ENCODE data around the gene GNL3. TPM values are rescaled to one million over a fixed set of nuclear protein-coding genes. Genes with fewer than 3 reads are reported as not detected.
A peak's percentile ranks its signal among the peaks of the same experiment; 100 is the strongest.

GNL3 gene
- total and polyA plus RNA-seq, 5 donors from 2014 or later: 42.4 to 75.7 (median 60.2) TPM

DNA sequence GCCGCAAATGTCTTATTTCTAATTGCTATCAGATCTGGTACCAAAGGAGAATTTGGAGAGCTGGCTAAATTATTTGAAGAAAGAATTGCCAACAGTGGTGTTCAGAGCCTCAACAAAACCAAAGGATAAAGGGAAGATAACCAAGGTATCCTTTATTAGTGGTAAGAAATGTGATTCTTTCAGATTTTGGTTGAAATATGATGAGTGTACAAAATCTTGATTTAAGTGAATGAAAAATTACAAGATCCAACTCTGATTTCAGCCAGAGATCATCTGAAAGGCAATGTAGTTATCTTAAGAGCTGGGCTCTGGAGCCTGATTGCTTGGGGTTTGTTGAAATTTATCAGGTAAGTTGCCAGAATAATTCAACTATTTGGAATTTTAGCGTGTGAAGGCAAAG is 4.7 kb downstream of the GNL3 start:
- Mint-ChIP-seq H3K4me3 (peak overlapping the region in 2 of 4 donors; percentile 32 to 40), H3K9me3 (no peaks in the 10 kb centered on the region), H3K27me3 (no peaks in the 10 kb centered on the region), H3K4me1 (peaks cover 0 to 37% (median 26%) of the 10 kb centered on the region in 4 donors), H3K36me3 (peaks cover 47% of the 10 kb centered on the region), H3K27ac (no peak overlapping the region)
- no peak overlapping the region for H3K27ac ChIP-seq (ENCODE audit: insufficient read depth, low read length, poor library complexity, severe bottlenecking)
- no peaks in the 10 kb centered on the region for H3K9me3 ChIP-seq (ENCODE audit: control insufficient read depth in 2 of 2, low read length in 2 of 2)
- no peak overlapping the region for H3K4me3 ChIP-seq (ENCODE audit: low read depth, low read length)
- H3K27me3 ChIP-seq (ENCODE audit: control insufficient read depth, insufficient read depth, low read length): no peaks in the 10 kb centered on the region
- no peak for ATAC-seq (ENCODE audit: low read depth in 2 of 2)
- no peak for DNase-seq
- peaks cover 12% of the 10 kb centered on the region for H3K4me1 ChIP-seq (ENCODE audit: control insufficient read depth, insufficient read depth, low read length, poor library complexity, severe bottlenecking)
- H3K36me3 ChIP-seq (ENCODE audit: control insufficient read depth, insufficient read depth, low read length): peaks cover 82% of the 10 kb centered on the region

DNA sequence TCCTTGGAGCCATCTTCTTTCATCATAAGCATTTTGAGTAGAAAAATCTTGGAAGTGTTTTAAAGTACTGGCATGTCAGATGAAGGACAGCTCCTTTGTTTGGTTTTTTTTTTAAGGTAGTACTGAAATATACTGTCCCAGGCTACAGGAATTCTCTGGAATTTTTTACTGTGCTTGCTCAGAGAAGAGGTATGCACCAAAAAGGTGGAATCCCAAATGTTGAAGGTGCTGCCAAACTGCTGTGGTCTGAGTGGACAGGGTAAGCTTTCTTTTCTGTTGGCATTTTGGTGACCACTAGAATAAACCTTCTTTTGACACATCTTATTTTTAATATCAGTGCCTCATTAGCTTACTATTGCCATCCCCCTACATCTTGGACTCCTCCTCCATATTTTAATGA is 7.2 kb downstream of the GNL3 start:
- ATAC-seq (ENCODE audit: low read depth in 2 of 2): no peak
- no peaks in the 10 kb centered on the region for H3K4me1 ChIP-seq (ENCODE audit: control insufficient read depth, insufficient read depth, low read length, poor library complexity, severe bottlenecking)
- Mint-ChIP-seq H3K4me3 (no peak overlapping the region), H3K27ac (peak overlapping the region in 2 of 3 donors; percentile 67 to 69), H3K36me3 (peaks cover 40% of the 10 kb centered on the region), H3K27me3 (no peaks in the 10 kb centered on the region), H3K4me1 (peaks cover 0 to 22% (median 16%) of the 10 kb centered on the region in 4 donors), H3K9me3 (no peaks in the 10 kb centered on the region)
- peaks cover 96% of the 10 kb centered on the region for H3K36me3 ChIP-seq (ENCODE audit: control insufficient read depth, insufficient read depth, low read length)
- no peaks in the 10 kb centered on the region for H3K27me3 ChIP-seq (ENCODE audit: control insufficient read depth, insufficient read depth, low read length)
- DNase-seq: no peak
- no peaks in the 10 kb centered on the region for H3K9me3 ChIP-seq (ENCODE audit: control insufficient read depth in 2 of 2, low read length in 2 of 2)
- H3K4me3 ChIP-seq (ENCODE audit: low read depth, low read length): no peak overlapping the region
- H3K27ac ChIP-seq (ENCODE audit: insufficient read depth, low read length, poor library complexity, severe bottlenecking): no peak overlapping the region

DNA sequence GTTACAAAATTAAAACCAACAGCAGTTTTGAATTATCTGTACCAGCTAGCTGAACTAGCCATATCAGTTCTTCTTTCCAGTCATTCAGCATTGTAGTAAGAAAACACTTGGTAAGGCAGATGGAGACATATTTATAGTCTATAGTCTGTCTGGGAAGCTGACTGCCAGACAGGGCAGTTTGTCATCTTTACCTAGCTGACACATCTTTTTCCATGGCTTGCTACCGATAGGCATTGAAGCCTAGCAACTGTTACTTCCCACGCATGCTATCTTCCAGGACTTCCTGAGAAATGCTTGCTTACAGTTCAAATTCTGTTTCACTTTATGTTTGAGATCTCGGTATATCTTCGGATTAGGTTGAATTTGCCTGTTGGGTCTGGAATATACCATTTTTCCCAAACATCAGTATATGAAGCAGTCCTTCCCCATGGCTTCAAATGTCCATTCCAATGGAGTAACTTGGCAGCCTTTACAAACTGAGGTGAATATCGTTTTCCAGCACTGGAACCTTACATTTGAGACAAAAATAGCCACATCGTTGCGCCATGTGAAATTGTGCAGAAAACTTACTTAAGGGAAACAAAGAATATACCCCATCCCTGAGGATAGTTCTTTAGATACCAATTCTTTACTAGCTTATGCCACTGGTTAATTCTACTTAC is 8.8 kb downstream of the GNL3 start:
- no peak overlapping the region for H3K4me3 ChIP-seq (ENCODE audit: low read depth, low read length)
- no peaks in the 10 kb centered on the region for H3K27me3 ChIP-seq (ENCODE audit: control insufficient read depth, insufficient read depth, low read length)
- H3K4me3 Mint-ChIP-seq: no peak overlapping the region
- no peak for ATAC-seq (ENCODE audit: low read depth in 2 of 2)
- H3K27ac Mint-ChIP-seq: no peak overlapping the region
- no peaks in the 10 kb centered on the region for H3K27me3 Mint-ChIP-seq
- peaks cover 27% of the 10 kb centered on the region for H3K36me3 Mint-ChIP-seq
- H3K4me1 ChIP-seq (ENCODE audit: control insufficient read depth, insufficient read depth, low read length, poor library complexity, severe bottlenecking): no peaks in the 10 kb centered on the region
- H3K9me3 Mint-ChIP-seq: no peaks in the 10 kb centered on the region
- H3K9me3 ChIP-seq (ENCODE audit: control insufficient read depth in 2 of 2, low read length in 2 of 2): no peaks in the 10 kb centered on the region
- peaks cover 0 to 18% (median 8%) of the 10 kb centered on the region in 4 donors for H3K4me1 Mint-ChIP-seq
- H3K36me3 ChIP-seq (ENCODE audit: control insufficient read depth, insufficient read depth, low read length): peaks cover 85% of the 10 kb centered on the region
- H3K27ac ChIP-seq (ENCODE audit: insufficient read depth, low read length, poor library complexity, severe bottlenecking): no peak overlapping the region
- DNase-seq: no peak

DNA sequence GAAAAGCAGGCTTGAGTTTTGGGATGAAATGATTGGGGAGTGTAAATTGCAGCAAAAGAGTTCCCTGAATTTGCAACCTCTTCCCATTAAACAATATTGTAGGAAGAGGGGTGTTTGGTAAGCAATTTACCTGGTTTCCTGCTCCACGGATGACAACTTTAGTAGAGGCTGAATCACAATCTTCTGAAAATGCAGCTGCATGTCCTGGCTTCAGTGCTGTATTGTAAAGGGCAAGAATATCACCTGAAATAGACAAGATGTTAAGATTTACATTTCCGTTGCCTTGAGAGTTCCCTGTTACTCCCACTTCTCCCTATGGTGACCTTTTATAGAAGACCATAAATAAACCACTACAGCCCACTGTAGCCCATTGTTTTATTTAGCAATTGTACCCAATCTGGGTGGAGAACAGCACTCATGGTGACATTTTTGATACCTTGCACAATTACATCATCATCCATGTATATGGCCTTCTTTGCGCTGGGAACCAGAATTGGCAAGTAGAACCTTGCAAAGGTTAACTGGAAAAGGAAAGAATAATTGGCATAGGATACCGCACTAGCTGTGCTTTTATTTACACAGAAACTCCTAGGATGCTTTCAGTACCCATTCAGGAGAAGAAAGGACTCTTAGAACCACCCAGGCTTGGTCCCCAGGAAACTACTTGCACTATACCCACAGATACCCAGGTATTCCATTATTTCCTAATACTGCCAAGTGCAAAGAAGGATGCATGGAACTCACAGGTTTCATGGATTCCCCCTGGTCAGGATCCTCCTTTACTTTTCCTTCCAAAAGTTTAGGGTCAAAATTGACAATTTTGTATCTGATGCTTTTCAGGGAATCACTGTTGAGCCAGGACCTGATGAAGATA is 10.2 kb downstream of the GNL3 start:
- Mint-ChIP-seq H3K27me3 (no peaks in the 10 kb centered on the region), H3K4me1 (peaks cover 0 to 13% (median 3%) of the 10 kb centered on the region in 4 donors), H3K9me3 (no peaks in the 10 kb centered on the region), H3K27ac (peak overlapping the region in 1 of 3 donors; percentile 20), H3K4me3 (no peak overlapping the region), H3K36me3 (peaks cover 22% of the 10 kb centered on the region)
- peak overlapping the region; percentile 9 for H3K27ac ChIP-seq (ENCODE audit: insufficient read depth, low read length, poor library complexity, severe bottlenecking)
- no peaks in the 10 kb centered on the region for H3K9me3 ChIP-seq (ENCODE audit: control insufficient read depth in 2 of 2, low read length in 2 of 2)
- DNase-seq (no peak), ATAC-seq (ENCODE audit: low read depth in 2 of 2) (no peak)
- no peaks in the 10 kb centered on the region for H3K4me1 ChIP-seq (ENCODE audit: control insufficient read depth, insufficient read depth, low read length, poor library complexity, severe bottlenecking)
- H3K4me3 ChIP-seq (ENCODE audit: low read depth, low read length): no peak overlapping the region
- peaks cover 76% of the 10 kb centered on the region for H3K36me3 ChIP-seq (ENCODE audit: control insufficient read depth, insufficient read depth, low read length)
- no peaks in the 10 kb centered on the region for H3K27me3 ChIP-seq (ENCODE audit: control insufficient read depth, insufficient read depth, low read length)

DNA sequence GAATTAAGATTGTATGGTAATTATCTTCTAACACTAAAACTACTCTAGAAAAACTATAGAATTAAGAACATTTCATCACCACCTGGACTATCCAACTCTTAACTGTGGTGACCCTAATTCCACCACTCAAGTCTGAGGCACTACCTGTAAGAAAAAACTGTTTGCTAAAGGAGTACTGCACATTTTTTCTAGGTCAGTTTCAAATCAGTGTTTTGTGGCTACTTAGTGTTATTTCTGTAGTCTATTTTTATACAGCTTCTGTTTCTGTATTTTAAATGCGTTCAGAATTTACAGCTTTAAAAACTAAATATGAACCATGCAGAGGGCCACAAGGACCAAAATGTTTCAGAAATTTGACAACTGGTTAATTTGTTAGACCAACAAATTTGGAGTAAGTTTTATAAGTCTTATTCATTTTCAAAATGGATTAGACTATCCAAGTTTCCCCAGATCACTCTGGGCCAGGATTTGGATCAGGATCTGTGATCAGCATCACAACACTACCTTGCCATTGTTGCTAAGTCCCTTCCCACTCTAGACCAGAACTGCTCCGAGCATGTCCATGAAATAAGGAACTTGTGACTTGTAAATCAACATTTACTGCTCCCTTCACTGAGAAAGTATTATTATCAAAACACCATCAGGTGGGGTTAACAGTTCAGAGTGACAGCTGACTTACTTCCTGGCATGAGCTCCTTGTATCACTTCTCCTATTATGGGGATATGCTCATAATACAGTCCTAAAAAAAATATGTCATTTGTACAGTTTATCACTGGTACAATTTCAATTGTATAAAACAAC is 11.2 kb downstream of the GNL3 start:
- Histone ChIP-seq H3K4me3 (ENCODE audit: low read depth, low read length) (no peak overlapping the region), H3K27me3 (ENCODE audit: control insufficient read depth, insufficient read depth, low read length) (no peaks in the 10 kb centered on the region), H3K27ac (ENCODE audit: insufficient read depth, low read length, poor library complexity, severe bottlenecking) (peak overlapping the region; percentile 9), H3K4me1 (ENCODE audit: control insufficient read depth, insufficient read depth, low read length, poor library complexity, severe bottlenecking) (no peaks in the 10 kb centered on the region), H3K9me3 (ENCODE audit: control insufficient read depth in 2 of 2, low read length in 2 of 2) (no peaks in the 10 kb centered on the region), H3K36me3 (ENCODE audit: control insufficient read depth, insufficient read depth, low read length) (peaks cover 67% of the 10 kb centered on the region)
- Mint-ChIP-seq H3K27me3 (no peaks in the 10 kb centered on the region), H3K27ac (peak overlapping the region in 1 of 3 donors; percentile 17), H3K9me3 (no peaks in the 10 kb centered on the region), H3K4me1 (peaks cover 0 to 13% (median 5%) of the 10 kb centered on the region in 4 donors), H3K4me3 (no peak overlapping the region), H3K36me3 (peaks cover 22% of the 10 kb centered on the region)
- ATAC-seq (ENCODE audit: low read depth in 2 of 2) (no peak), DNase-seq (no peak)

DNA sequence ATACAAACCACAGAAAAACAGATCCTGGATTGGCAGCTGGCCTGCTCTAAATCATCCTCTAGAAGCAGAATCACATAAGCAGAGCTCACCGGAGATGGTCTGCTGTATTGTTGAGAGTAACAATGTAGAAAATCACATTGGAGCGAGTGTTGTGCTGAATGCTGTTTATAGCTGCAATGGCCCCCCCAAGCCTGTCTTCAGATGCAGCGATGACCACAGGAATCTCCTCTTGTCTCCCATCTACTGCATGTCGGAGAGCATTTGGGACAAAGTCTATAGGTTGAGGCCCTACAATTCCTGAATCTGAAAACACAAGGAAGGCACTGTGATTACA is 11.8 kb downstream of the GNL3 start:
- Histone ChIP-seq H3K36me3 (ENCODE audit: control insufficient read depth, insufficient read depth, low read length) (peaks cover 62% of the 10 kb centered on the region), H3K9me3 (ENCODE audit: control insufficient read depth in 2 of 2, low read length in 2 of 2) (no peaks in the 10 kb centered on the region), H3K27ac (ENCODE audit: insufficient read depth, low read length, poor library complexity, severe bottlenecking) (no peak overlapping the region), H3K27me3 (ENCODE audit: control insufficient read depth, insufficient read depth, low read length) (no peaks in the 10 kb centered on the region), H3K4me3 (ENCODE audit: low read depth, low read length) (no peak overlapping the region), H3K4me1 (ENCODE audit: control insufficient read depth, insufficient read depth, low read length, poor library complexity, severe bottlenecking) (no peaks in the 10 kb centered on the region)
- H3K36me3 Mint-ChIP-seq: peaks cover 22% of the 10 kb centered on the region
- no peaks in the 10 kb centered on the region for H3K27me3 Mint-ChIP-seq
- H3K4me1 Mint-ChIP-seq: peaks cover 0 to 13% (median 5%) of the 10 kb centered on the region in 4 donors
- no peak for ATAC-seq (ENCODE audit: low read depth in 2 of 2)
- H3K27ac Mint-ChIP-seq: peak overlapping the region in 1 of 3 donors; percentile 17
- no peak overlapping the region for H3K4me3 Mint-ChIP-seq
- DNase-seq: no peak
- no peaks in the 10 kb centered on the region for H3K9me3 Mint-ChIP-seq

DNA sequence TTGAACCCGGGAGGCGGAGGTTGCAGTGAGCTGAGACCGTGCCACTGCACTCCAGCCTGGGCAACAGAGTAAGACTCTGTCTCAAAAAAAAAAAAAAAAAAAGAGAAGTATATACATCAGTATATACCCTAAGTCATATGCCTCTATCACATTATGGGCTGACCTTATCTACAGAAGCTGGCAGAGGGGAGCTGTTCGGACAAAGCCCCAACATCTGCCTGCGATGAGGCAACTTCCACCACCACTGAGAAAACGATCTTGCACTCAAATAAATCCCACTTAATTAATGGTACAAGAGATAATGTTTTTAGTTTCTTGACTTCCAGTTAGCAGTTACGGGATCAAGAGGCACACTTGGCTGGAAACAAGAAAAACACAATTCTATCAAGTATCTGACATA is 17.5 kb downstream of the GNL3 start:
- Mint-ChIP-seq H3K27ac (no peak overlapping the region), H3K4me1 (peaks cover 8 to 41% (median 30%) of the 10 kb centered on the region in 4 donors)
- DNase-seq: no peak

More for the DNA sequence above, 17.5 kb downstream of the GNL3 start:
- Histone ChIP-seq H3K27me3 (ENCODE audit: control insufficient read depth, insufficient read depth, low read length) (no peaks in the 10 kb centered on the region), H3K4me1 (ENCODE audit: control insufficient read depth, insufficient read depth, low read length, poor library complexity, severe bottlenecking) (peaks cover 35% of the 10 kb centered on the region), H3K36me3 (ENCODE audit: control insufficient read depth, insufficient read depth, low read length) (peaks cover 14% of the 10 kb centered on the region), H3K9me3 (ENCODE audit: control insufficient read depth in 2 of 2, low read length in 2 of 2) (no peaks in the 10 kb centered on the region), H3K27ac (ENCODE audit: insufficient read depth, low read length, poor library complexity, severe bottlenecking) (no peak overlapping the region), H3K4me3 (ENCODE audit: low read depth, low read length) (no peak overlapping the region)
- Mint-ChIP-seq H3K27me3 (no peaks in the 10 kb centered on the region), H3K36me3 (no peaks in the 10 kb centered on the region), H3K4me3 (peak overlapping the region; percentile 64 to 100 (median 96)), H3K9me3 (no peaks in the 10 kb centered on the region)
- ATAC-seq (ENCODE audit: low read depth in 2 of 2): no peak

Measured in CD4-positive, CD25-positive, alpha-beta regulatory T cell (primary cell).